Astrocyte (in vitro differentiated cells and primary cell): Measurements from ENCODE around the gene DROSHA. TPM values are rescaled to one million over a fixed set of nuclear protein-coding genes. Genes with fewer than 3 reads are reported as not detected.

Source experiments
- DNase-seq: peaks from one replicate; pipeline ENCODE4 v3.0.0-alpha.2; 2010; ENCODE audit warnings: low read depth
- FAIRE-seq: peaks from 2 replicates; lab custom pipeline; 2011; peaks lifted over from hg19 to GRCh38; lab: Jason Lieb, UNC
- H2AFZ ChIP-seq: 2 replicates; pipeline ENCODE4 v1.6.0; 2012; ENCODE audit warnings: low read depth, low read length, inconsistent platforms
- H3K27ac ChIP-seq: 2 replicates; pipeline ENCODE4 v1.5.1; 2011; ENCODE audit warnings: low read depth, low read length, inconsistent platforms
- H3K27me3 ChIP-seq: 2 replicates; pipeline ENCODE4 v1.6.0; 2011; ENCODE audit warnings: low read length, inconsistent platforms; ENCODE audit not compliant: insufficient read depth
- H3K36me3 ChIP-seq: 2 replicates; pipeline ENCODE4 v1.5.1; 2011; ENCODE audit warnings: low read length, inconsistent platforms; ENCODE audit not compliant: insufficient read depth
- H3K4me1 ChIP-seq: 2 replicates; pipeline ENCODE4 v1.5.1; 2011; ENCODE audit warnings: low read length, inconsistent platforms; ENCODE audit not compliant: insufficient read depth
- H3K4me2 ChIP-seq: 2 replicates; pipeline ENCODE4 v1.6.0; 2012; ENCODE audit warnings: low read length, inconsistent platforms
- H3K4me3 ChIP-seq: 2 replicates; pipeline ENCODE4 v1.5.1; 2011; ENCODE audit warnings: low read depth, mild to moderate bottlenecking, low read length, inconsistent platforms; ENCODE audit not compliant: insufficient read depth
- H3K79me2 ChIP-seq: 2 replicates; pipeline ENCODE4 v1.6.0; 2012; ENCODE audit warnings: mild to moderate bottlenecking, low read length, inconsistent platforms; ENCODE audit not compliant: insufficient read depth
- H3K9ac ChIP-seq: 2 replicates; pipeline ENCODE4 v1.6.0; 2012; ENCODE audit warnings: mild to moderate bottlenecking, low read length, inconsistent platforms
- H3K9me3 ChIP-seq: 2 replicates; pipeline ENCODE4 v1.5.1; 2012; ENCODE audit warnings: low read depth, mild to moderate bottlenecking, low read length, inconsistent platforms; ENCODE audit not compliant: insufficient read depth
- H4K20me1 ChIP-seq: 2 replicates; pipeline ENCODE4 v1.6.0; 2012; ENCODE audit warnings: low read length, inconsistent platforms; ENCODE audit not compliant: insufficient read depth
- H3K27ac Mint-ChIP-seq: one replicate; pipeline ENCODE4 v1.8.0; 2021; ENCODE audit warnings: mild to moderate bottlenecking, mixed read lengths; ENCODE audit not compliant: unreplicated experiment
- H3K27me3 Mint-ChIP-seq: one replicate; pipeline ENCODE4 v1.8.0; 2021; ENCODE audit warnings: low read depth, mixed read lengths; ENCODE audit not compliant: unreplicated experiment
- H3K36me3 Mint-ChIP-seq: one replicate; pipeline ENCODE4 v1.8.0; 2021; ENCODE audit warnings: low read depth, mixed read lengths; ENCODE audit not compliant: unreplicated experiment
- H3K4me1 Mint-ChIP-seq: one replicate; pipeline ENCODE4 v1.8.0; 2021; ENCODE audit warnings: low read depth, mixed read lengths; ENCODE audit not compliant: unreplicated experiment
- H3K4me3 Mint-ChIP-seq: one replicate; pipeline ENCODE4 v1.8.0; 2021; ENCODE audit warnings: mild to moderate bottlenecking, moderate library complexity, mixed read lengths; ENCODE audit not compliant: unreplicated experiment
- H3K9me3 Mint-ChIP-seq: one replicate; pipeline ENCODE4 v1.8.0; 2021; ENCODE audit warnings: mild to moderate bottlenecking, mixed read lengths; ENCODE audit not compliant: unreplicated experiment
- EZH2 ChIP-seq: IDR thresholded peaks from 2 replicates; pipeline ENCODE4 v1.6.1; 2012; ENCODE audit warnings: mild to moderate bottlenecking, low read length, inconsistent platforms; ENCODE audit not compliant: insufficient read depth
- total RNA-seq: library from RNA; stranded (reverse); gene quantifications from 2 replicates; pipeline ENCODE4 v1.2.1, GENCODE V29; 2021
- TF ChIP-seq, protein P1 (sequence below): IDR thresholded peaks from 2 replicates; pipeline ENCODE4 v1.5.1; 2011; ENCODE audit warnings: low read depth, mild to moderate bottlenecking, inconsistent platforms, low read length, moderate library complexity; ENCODE audit not compliant: insufficient read depth

Gene DROSHA
- total RNA-seq, 1 donor from 2014 or later = 50.6 TPM

GRCh38 chr5:31375999-31376720, 155.7 kb downstream of the DROSHA start:
- Mint-ChIP-seq H3K9me3 (peaks cover 3% of the 10 kb centered on the region), H3K4me1 (peaks cover 6% of the 10 kb centered on the region), H3K27me3 (peaks cover 12% of the 10 kb centered on the region), H3K4me3 (no peak overlapping the region), H3K27ac (no peak overlapping the region), H3K36me3 (peaks cover 2% of the 10 kb centered on the region)
- no peaks in the 10 kb centered on the region for H3K4me1 ChIP-seq
- no peaks in the 10 kb centered on the region for H3K36me3 ChIP-seq
- no peak for TF ChIP-seq EZH2
- TF ChIP-seq, protein P1, sequence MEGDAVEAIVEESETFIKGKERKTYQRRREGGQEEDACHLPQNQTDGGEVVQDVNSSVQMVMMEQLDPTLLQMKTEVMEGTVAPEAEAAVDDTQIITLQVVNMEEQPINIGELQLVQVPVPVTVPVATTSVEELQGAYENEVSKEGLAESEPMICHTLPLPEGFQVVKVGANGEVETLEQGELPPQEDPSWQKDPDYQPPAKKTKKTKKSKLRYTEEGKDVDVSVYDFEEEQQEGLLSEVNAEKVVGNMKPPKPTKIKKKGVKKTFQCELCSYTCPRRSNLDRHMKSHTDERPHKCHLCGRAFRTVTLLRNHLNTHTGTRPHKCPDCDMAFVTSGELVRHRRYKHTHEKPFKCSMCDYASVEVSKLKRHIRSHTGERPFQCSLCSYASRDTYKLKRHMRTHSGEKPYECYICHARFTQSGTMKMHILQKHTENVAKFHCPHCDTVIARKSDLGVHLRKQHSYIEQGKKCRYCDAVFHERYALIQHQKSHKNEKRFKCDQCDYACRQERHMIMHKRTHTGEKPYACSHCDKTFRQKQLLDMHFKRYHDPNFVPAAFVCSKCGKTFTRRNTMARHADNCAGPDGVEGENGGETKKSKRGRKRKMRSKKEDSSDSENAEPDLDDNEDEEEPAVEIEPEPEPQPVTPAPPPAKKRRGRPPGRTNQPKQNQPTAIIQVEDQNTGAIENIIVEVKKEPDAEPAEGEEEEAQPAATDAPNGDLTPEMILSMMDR = no peak
- H4K20me1 ChIP-seq = no peaks in the 10 kb centered on the region
- no peak overlapping the region for H3K4me3 ChIP-seq
- DNase-seq (no peak), FAIRE-seq (no peak)
- no peaks in the 10 kb centered on the region for H3K79me2 ChIP-seq
- no peak overlapping the region for H3K27ac ChIP-seq
- H3K9me3 ChIP-seq = no peaks in the 10 kb centered on the region
- no peak overlapping the region for H3K9ac ChIP-seq
- no peaks in the 10 kb centered on the region for H3K27me3 ChIP-seq
- H2AFZ ChIP-seq = no peak overlapping the region
- H3K4me2 ChIP-seq = no peak overlapping the region

DNA sequence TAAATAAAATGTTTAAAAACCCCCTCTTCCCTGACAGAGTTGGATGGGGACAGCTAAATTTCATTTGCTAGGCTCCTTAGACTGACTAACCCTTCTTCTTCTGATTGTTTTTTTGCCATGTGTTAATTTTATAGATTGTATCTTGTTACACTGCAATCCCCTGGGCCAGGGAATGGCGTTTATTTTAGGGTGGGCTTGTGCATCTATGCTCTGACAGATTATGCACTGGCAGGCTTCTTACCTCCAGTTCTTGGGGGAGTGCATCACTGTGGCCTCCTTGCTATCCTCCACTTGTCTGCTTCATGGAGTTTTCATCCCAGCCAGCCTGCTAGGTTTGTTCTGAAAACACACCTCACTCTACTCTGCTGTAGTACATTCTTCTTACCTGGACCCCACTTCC, 159.8 kb downstream of the DROSHA start:
- no peaks in the 10 kb centered on the region for H3K79me2 ChIP-seq

More for the DNA sequence above, 159.8 kb downstream of the DROSHA start:
- Histone ChIP-seq H3K27me3 (no peaks in the 10 kb centered on the region), H3K4me3 (no peak overlapping the region), H4K20me1 (no peaks in the 10 kb centered on the region), H2AFZ (no peak overlapping the region), H3K4me2 (no peak overlapping the region), H3K9ac (no peak overlapping the region), H3K36me3 (no peaks in the 10 kb centered on the region), H3K4me1 (no peaks in the 10 kb centered on the region), H3K9me3 (no peaks in the 10 kb centered on the region), H3K27ac (no peak overlapping the region)
- no peak for FAIRE-seq
- H3K36me3 Mint-ChIP-seq = peaks cover 2% of the 10 kb centered on the region
- H3K9me3 Mint-ChIP-seq = peaks cover 3% of the 10 kb centered on the region
- no peak for DNase-seq
- no peak overlapping the region for H3K4me3 Mint-ChIP-seq
- H3K27me3 Mint-ChIP-seq = peaks cover 7% of the 10 kb centered on the region
- no peak overlapping the region for H3K27ac Mint-ChIP-seq
- peaks cover 8% of the 10 kb centered on the region for H3K4me1 Mint-ChIP-seq
- TF ChIP-seq, protein P1 = no peak
- no peak for TF ChIP-seq EZH2
